Endothelial cell of hepatic sinusoid (primary cell): Measurements from ENCODE around the gene METTL22.
"Not testable (repeated sequence)": the region's sequence is repeated elsewhere in the genome, so short reads cannot be mapped to it uniquely, and the experiment has no call there.

Experiments
- in situ Hi-C: cut with HindIII; loops from 2 replicates; pipeline ENCODE4 v1.10.0; 2017; ENCODE audit warnings: low sequenced_read_pairs

METTL22 gene

GRCh38 chr16:8630255-8630953 is 8.9 kb downstream of the METTL22 start:
- in situ Hi-C loops: no loop called here

GRCh38 chr16:8631373-8631772 is 9.9 kb downstream of the METTL22 start:
- in situ Hi-C loops: no loop called here

- in situ Hi-C loops: no loop called here
These were observed 10.4 kb downstream of the METTL22 start for GRCh38 chr16:8631818-8632465.

- in situ Hi-C loops: no loop called here
These were observed 11.2 kb downstream of the METTL22 start for GRCh38 chr16:8632675-8633182.

- in situ Hi-C loops: loop anchor here (5.0 kb wide), 1 partner anchor 68 kb away; no protein-coding TSS in a partner anchor
These were observed 13.7 kb downstream of the METTL22 start for GRCh38 chr16:8634991-8635736.

- in situ Hi-C loops: loop anchor here (5.0 kb wide), 1 partner anchor 72 kb away; no protein-coding TSS in a partner anchor
These were observed 18.2 kb downstream of the METTL22 start for GRCh38 chr16:8639694-8640093.

- in situ Hi-C loops: no loop called here
These were observed 20.2 kb downstream of the METTL22 start for GRCh38 chr16:8641671-8642070.

- in situ Hi-C loops: no loop called here
These were observed 20.6 kb downstream of the METTL22 start for GRCh38 chr16:8642146-8642545.

- in situ Hi-C loops: no loop called here
These were observed 23.0 kb downstream of the METTL22 start for GRCh38 chr16:8644211-8645140.

- in situ Hi-C loops: no loop called here
These were observed 23.6 kb downstream of the METTL22 start for GRCh38 chr16:8645141-8645521.

GRCh38 chr16:8645831-8646230 is 24.3 kb downstream of the METTL22 start:
- in situ Hi-C loops: no loop called here

GRCh38 chr16:8646326-8647053 is 25.0 kb downstream of the METTL22 start:
- in situ Hi-C loops: no loop called here

- in situ Hi-C loops: no loop called here
These were observed 26.3 kb downstream of the METTL22 start for GRCh38 chr16:8647721-8648318.

- in situ Hi-C loops: no loop called here
These were observed 27.4 kb downstream of the METTL22 start for GRCh38 chr16:8648877-8649276.

- in situ Hi-C loops: no loop called here
These were observed 28.5 kb downstream of the METTL22 start for GRCh38 chr16:8649829-8650554.

GRCh38 chr16:8651958-8652357 is 30.5 kb downstream of the METTL22 start:
- in situ Hi-C loops: not testable (repeated sequence)

GRCh38 chr16:8655184-8655717 is 33.8 kb downstream of the METTL22 start:
- in situ Hi-C loops: no loop called here

- in situ Hi-C loops: no loop called here
These were observed 34.9 kb downstream of the METTL22 start for GRCh38 chr16:8656376-8656775.
